ENCODE results near the gene RRP7A.
"Not testable (repeated sequence)": the region's sequence is repeated elsewhere in the genome, so short reads cannot be mapped to it uniquely, and the experiment has no call there.

Gene RRP7A

DNA sequence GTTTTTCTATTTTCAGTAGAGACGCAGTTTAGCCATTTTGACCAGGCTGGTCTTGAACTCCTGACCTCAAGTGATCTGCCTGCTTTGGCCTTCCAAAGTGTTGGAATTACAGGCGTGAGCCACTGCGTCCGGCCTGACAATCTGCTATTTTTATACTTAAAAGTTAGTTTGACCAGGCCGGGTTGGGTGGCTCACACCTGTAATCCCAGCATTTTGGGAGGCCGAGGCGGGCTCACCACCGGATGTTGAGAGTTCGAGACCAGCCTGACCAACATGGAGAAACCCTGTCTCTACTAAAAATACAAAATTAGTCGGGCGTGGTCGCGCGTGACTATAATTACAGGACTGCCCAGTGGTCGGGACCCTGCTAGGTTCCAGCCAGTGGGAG, 19.8 kb downstream of the RRP7A start:
- not testable (repeated sequence) for DNase-seq (ENCODE audit: low read depth, low spot score)

DNA sequence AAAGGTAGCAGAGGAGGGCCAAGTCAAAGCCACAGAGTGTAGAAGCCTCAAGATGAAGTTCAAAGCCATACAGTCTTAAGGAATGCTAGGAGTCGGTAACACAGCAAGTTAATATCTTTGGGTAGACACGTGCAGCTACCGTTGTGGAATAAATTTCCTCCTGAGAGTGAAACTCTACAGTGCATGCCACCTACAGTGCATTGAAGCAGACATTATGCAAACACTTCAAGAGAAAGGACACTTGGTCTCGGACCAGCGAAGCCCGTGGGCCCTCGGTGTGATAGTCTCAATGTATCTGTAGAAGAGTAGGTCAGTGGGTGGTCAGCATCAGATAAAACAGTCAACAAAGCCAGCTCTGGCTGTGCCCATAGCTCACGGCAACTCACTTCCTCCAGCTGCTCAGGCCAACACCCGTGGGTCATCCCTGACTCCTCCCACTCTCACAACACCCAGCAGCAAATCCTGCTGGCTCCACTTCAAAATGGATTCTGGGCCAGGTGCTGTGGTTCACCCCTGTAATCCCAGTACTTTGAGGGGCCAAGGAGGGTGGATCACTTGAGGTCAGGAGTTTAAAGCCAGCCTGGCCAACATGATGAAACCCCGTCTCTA, 24.0 kb downstream of the RRP7A start:
- DNase-seq (ENCODE audit: low read depth, low spot score), result not testable (repeated sequence)

GRCh38 chr22:42493393-42493792, 26.2 kb downstream of the RRP7A start:
- no peak for DNase-seq (ENCODE audit: low read depth, low spot score)

DNA sequence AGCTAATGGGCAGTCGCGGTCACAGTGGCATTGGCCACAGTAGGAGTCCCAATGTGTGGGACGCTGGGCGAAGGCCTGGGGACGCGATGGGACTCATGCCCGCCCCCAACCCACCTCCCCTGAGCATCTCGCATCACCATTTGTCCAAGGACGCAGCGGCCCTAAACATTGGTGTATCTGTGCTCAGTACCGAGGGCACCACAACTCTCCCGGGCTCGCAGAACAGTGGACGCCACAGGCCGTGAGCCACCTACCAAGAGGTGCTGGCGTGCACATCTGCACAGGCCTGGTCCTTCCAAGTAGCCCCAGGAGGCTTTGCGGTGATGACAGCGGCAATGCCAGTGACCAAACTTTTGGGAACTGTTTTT, 27.3 kb downstream of the RRP7A start:
- DNase-seq (ENCODE audit: low read depth, low spot score), result no peak

- DNase-seq (ENCODE audit: low read depth, low spot score), result no peak
Measured at GRCh38 chr22:42490243-42490832, 29.3 kb downstream of the RRP7A start.

DNA sequence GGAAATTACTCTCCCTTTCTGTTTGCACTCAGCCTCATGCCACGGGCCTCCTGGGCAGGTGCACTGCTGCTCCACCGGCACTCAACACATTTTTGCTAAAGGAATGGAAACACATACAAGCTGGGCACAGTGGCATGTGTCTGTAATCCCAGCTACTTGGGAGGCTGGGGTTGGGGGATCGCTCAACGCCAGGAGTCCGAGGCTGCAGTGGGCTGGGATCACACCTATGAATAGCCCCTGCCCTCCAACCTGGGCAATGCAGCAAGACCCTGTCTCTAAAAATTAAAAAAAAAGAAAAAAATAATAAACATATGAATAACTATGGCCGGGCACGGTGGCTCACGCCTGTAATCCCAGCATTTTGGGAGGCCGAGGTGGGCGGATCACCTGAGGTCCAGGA, 30.6 kb downstream of the RRP7A start:
- no peak for DNase-seq (ENCODE audit: low read depth, low spot score)

DNA sequence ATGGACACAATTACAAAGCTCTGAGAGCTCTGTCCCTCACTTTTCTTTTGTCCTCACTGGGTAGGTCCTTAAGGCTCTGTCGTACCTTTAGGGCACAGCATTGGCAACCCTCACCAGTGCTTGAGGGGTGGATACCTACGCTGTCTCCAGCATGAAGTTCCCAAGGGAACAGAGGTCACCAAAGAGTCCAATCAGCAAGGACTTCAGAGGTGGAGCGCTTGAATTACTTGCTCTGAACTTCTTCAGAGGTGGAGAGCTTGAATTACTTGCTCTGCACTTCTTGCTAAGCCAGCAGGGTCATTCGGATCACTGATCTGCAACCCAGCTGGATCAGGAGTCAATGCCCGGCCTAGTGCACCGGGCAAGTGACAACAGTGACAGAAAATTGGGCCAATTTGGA, 35.1 kb downstream of the RRP7A start:
- DNase-seq (ENCODE audit: low read depth, low spot score), result no peak

DNA sequence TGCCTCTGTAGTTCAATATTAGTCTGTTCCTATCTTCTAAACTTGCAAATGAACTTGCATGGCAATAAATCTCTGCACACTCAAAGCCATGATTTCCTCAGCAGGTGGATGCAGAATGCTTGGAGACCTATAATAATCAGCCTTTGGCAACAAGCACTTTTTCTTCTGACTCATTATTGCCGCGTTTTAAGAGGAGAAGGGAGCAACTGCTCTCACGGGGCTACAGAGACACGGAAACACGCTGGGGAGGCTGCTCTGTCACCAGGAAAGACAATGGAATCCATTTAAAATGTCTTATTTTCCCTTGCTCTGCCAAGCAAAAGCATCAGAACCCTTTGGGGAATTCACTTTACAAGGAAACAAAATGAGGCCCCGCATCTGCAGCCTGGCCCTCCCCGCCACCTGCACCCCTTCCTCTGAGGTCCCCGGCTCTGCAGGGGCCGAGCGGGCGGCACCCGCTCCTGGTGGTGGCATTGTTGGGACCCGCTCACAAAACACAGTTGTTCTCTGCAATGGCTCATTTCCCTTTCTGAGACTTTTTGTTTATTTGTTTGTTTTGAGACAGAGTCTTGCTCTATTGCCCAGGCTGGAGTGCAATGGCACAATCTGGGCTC, 35.9 kb downstream of the RRP7A start:
- DNase-seq (ENCODE audit: low read depth, low spot score), result not testable (repeated sequence)

- DNase-seq (ENCODE audit: low read depth, low spot score), result no peak
Measured at GRCh38 chr22:42475122-42475521, 44.5 kb downstream of the RRP7A start.

- no peak for DNase-seq (ENCODE audit: low read depth, low spot score)
Measured at GRCh38 chr22:42473484-42474193, 46.0 kb downstream of the RRP7A start.

DNA sequence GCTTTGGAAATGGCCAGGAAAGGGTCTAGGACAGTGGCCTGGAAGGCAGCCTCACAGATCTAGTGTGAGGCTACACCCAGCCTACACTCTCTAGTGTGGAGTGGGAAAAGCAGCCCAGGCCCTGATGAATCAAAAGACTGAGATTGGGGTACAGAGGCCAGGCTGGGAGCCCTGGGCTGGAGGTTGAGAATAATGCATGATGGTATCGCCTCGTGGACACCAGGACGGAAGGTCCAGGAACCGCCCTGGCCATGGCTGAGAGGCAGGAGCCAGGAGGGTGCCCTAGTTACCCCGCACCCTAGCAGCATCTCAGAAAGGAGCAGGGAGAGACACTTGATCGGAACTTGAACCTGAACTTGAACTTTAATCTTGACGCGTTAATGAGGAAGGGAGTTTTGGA, 46.9 kb downstream of the RRP7A start:
- DNase-seq (ENCODE audit: low read depth, low spot score), result no peak

DNA sequence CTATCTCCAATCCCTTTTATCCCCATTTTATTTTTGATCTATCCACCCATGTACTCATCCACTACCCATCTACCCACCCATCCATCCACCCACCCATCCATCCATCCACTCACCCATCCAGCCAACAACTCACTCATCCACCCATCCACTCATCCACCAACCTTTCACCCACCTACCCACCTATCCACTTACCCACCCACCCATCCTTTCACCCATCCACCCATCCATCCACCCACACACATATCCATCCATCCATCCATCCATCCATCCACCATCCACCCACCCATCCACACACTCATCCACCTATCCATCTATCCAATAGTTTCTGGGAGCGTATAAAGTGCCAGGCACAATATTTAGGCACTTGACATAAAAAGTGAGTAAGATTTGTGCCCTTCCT, 48.2 kb downstream of the RRP7A start:
- no peak for DNase-seq (ENCODE audit: low read depth, low spot score)

GRCh38 chr22:42470366-42471082, 49.1 kb downstream of the RRP7A start:
- DNase-seq (ENCODE audit: low read depth, low spot score), result no peak

GRCh38 chr22:42468841-42469240, 50.8 kb downstream of the RRP7A start:
- no peak for DNase-seq (ENCODE audit: low read depth, low spot score)

DNA sequence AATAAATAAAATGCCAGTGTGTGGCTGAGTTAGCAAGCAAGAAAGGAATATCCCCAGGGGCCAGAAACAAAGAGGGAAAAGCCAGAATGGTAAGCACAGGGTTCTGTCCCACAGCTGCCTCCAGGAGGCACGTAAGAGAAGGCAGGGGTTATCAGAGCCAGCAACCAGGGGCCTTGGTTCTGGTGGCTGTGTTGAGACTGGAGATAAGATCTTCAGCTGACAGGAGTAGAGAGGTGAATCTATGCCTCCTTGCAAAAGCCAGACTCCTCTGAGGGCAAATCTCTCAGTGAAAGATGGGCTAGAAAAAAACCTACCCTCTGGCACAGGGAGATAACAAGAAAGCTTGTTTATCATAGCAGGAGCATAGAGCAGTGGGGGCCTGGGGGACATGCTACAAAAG, 57.6 kb downstream of the RRP7A start:
- DNase-seq (ENCODE audit: low read depth, low spot score), result no peak

DNA sequence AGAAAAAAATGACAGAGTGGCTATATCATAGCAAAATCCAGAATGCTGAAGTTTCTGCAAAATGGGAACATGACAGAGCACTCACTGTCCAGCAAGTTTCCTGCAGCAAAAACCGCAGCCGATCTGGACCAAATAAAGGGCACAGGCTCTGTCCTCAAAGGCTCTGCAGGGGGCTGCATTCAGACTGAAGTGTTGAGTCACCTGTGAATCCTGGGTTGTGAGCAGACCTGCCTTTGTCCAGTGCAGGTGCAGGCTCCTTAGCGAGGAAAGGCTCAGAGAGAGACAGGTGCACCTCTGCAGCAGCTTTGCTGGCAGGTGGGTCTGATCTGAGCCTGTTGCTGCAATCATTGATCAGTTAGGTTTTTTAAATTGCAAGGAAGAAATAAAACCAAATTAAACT, 58.1 kb downstream of the RRP7A start:
- no peak for DNase-seq (ENCODE audit: low read depth, low spot score)
